Keratinocyte (primary cell): ENCODE results near the gene TIFAB. TPM values are rescaled to one million over a fixed set of nuclear protein-coding genes. Genes with fewer than 3 reads are reported as not detected.

ENCODE experiments used
- DNase-seq: peaks from one replicate; pipeline ENCODE4 v3.0.0-alpha.2; 2011; ENCODE audit warnings: low read depth, missing footprints, low spot score
- FAIRE-seq: peaks from 2 replicates; lab custom pipeline; 2011; peaks lifted over from hg19 to GRCh38; lab: Jason Lieb, UNC
- H2AFZ ChIP-seq: 2 replicates; pipeline ENCODE4 v1.6.0; 2012; ENCODE audit warnings: low read length, control low read depth, inconsistent platforms; ENCODE audit not compliant: control insufficient read depth
- H3K27ac ChIP-seq: 2 replicates; pipeline ENCODE4 v1.5.1; 2011; ENCODE audit warnings: low read length; ENCODE audit not compliant: control insufficient read depth, insufficient read depth
- H3K27me3 ChIP-seq: 3 replicates; pipeline ENCODE4 v1.6.0; 2011; ENCODE audit warnings: low read length; ENCODE audit not compliant: control insufficient read depth, insufficient read depth; ENCODE audit errors: extremely low read depth
- H3K36me3 ChIP-seq, 2 experiments: 2 replicates in 1 of 2; 3 replicates in 1 of 2; pipeline ENCODE4 v1.5.1; 2011; ENCODE audit warnings: low read length in 2 of 2, mild to moderate bottlenecking in 1 of 2; ENCODE audit not compliant: control insufficient read depth in 2 of 2, insufficient read depth in 2 of 2; ENCODE audit errors: extremely low read depth in 1 of 2
- H3K4me1 ChIP-seq: 3 replicates; pipeline ENCODE4 v1.5.1; 2011; ENCODE audit warnings: low read length; ENCODE audit not compliant: control insufficient read depth, insufficient read depth; ENCODE audit errors: extremely low read depth
- H3K4me2 ChIP-seq: 3 replicates; pipeline ENCODE4 v1.6.0; 2011; ENCODE audit warnings: low read depth, low read length; ENCODE audit not compliant: control insufficient read depth, insufficient read depth; ENCODE audit errors: extremely low read depth
- H3K4me3 ChIP-seq, 3 experiments: fragments of 200-600 bp in 1 of 3; sonication (generic) in 1 of 3; 2 replicates in 2 of 3; 3 replicates in 1 of 3; pipeline ENCODE4 v1.5.1; 2011 to 2016; ENCODE audit warnings: low read length in 3 of 3, mild to moderate bottlenecking in 3 of 3, control low read depth in 2 of 3, inconsistent platforms in 1 of 3, low read depth in 1 of 3, mixed read lengths in 1 of 3, mixed run types in 1 of 3, moderate library complexity in 1 of 3; ENCODE audit not compliant: control insufficient read depth in 2 of 3, insufficient read depth in 2 of 3; ENCODE audit errors: extremely low read depth in 1 of 3
- H3K79me2 ChIP-seq: 2 replicates; pipeline ENCODE4 v1.6.0; 2012; ENCODE audit warnings: low read length; ENCODE audit not compliant: control insufficient read depth, insufficient read depth
- H3K9ac ChIP-seq: 3 replicates; pipeline ENCODE4 v1.6.0; 2011; ENCODE audit warnings: low read length; ENCODE audit not compliant: control insufficient read depth, insufficient read depth; ENCODE audit errors: extremely low read depth
- H3K9me1 ChIP-seq: 3 replicates; pipeline ENCODE4 v1.6.0; 2011; ENCODE audit warnings: low read length; ENCODE audit not compliant: control insufficient read depth, insufficient read depth; ENCODE audit errors: extremely low read depth
- H3K9me3 ChIP-seq: 2 replicates; pipeline ENCODE4 v1.5.1; 2012; ENCODE audit warnings: low read depth, low read length; ENCODE audit not compliant: control insufficient read depth
- H4K20me1 ChIP-seq: 3 replicates; pipeline ENCODE4 v1.6.0; 2011; ENCODE audit warnings: low read length; ENCODE audit not compliant: control insufficient read depth, insufficient read depth; ENCODE audit errors: extremely low read depth
- EZH2 ChIP-seq: IDR thresholded peaks from one replicate; pipeline ENCODE4 v1.6.1; 2012; ENCODE audit warnings: inconsistent platforms, mild to moderate bottlenecking, low read length, moderate library complexity
- dilution Hi-C: fragments of 300-500 bp; cut with MboI; formaldehyde crosslinking; loops from one replicate; pipeline ENCODE4 v1.7.0; 2020; ENCODE audit warnings: low sequenced_read_pairs; ENCODE audit not compliant: extremely low pct_ligation_motif_present
- polyA plus RNA-seq, 5 experiments: library from polyadenylated mRNA; depleted of rRNA in 3 of 5; stranded (reverse) in 3 of 5; stranded (forward) in 1 of 5; unstranded in 1 of 5; fragments of >200 nt; gene quantifications; 1 replicate in 1 of 5; 2 replicates in 3 of 5; 3 replicates in 1 of 5; pipeline versions ENCODE4 v1.2.1 to v1.2.3, GENCODE V29; 2011 to 2012; ENCODE audit warnings: missing spikeins in 2 of 5, low read depth in 1 of 5, low replicate concordance in 1 of 5
- TF ChIP-seq, protein P1 (sequence below), 3 experiments: IDR thresholded peaks in 1 of 3; conservative IDR thresholded peaks in 1 of 3; optimal IDR thresholded peaks in 1 of 3; 2 replicates in 2 of 3; 3 replicates in 1 of 3; pipeline versions ENCODE3 to v1.5.1; 2011; ENCODE audit warnings: low read length in 3 of 3, mild to moderate bottlenecking in 3 of 3, moderate library complexity in 2 of 3, control low read depth in 1 of 3, inconsistent platforms in 1 of 3; ENCODE audit not compliant: insufficient read depth in 2 of 3; ENCODE audit errors: extremely low read depth in 1 of 3

Gene TIFAB
- polyA plus RNA-seq, 1 donor (not counting 4 experiments of a cell fraction or from before 2014, with no cell fraction given): not detected

DNA sequence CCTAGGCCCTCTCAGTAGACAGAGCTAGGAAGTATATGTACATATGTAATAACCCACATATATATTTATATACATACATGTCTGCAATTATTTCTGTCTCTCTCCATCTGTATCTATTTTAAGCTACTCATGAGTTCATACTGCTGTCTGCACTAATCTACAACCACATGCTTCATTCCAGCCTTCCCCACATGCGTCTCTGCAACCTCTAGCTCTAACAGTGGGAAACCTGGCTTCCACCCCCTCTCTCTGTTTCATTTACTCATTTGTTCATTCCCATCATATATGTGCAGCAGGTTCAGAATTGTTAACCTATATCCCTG lies 28.3 kb downstream of the TIFAB start:
- peaks cover 11% of the 10 kb centered on the region for H3K4me1 ChIP-seq
- dilution Hi-C loops: no loop called here
- DNase-seq: no peak
- no peaks in the 10 kb centered on the region for H4K20me1 ChIP-seq
- H3K4me3 ChIP-seq: no peak overlapping the region
- H3K9me1 ChIP-seq: no peaks in the 10 kb centered on the region
- no peak overlapping the region for H3K9ac ChIP-seq
- no peak for TF ChIP-seq EZH2
- TF ChIP-seq, protein P1, sequence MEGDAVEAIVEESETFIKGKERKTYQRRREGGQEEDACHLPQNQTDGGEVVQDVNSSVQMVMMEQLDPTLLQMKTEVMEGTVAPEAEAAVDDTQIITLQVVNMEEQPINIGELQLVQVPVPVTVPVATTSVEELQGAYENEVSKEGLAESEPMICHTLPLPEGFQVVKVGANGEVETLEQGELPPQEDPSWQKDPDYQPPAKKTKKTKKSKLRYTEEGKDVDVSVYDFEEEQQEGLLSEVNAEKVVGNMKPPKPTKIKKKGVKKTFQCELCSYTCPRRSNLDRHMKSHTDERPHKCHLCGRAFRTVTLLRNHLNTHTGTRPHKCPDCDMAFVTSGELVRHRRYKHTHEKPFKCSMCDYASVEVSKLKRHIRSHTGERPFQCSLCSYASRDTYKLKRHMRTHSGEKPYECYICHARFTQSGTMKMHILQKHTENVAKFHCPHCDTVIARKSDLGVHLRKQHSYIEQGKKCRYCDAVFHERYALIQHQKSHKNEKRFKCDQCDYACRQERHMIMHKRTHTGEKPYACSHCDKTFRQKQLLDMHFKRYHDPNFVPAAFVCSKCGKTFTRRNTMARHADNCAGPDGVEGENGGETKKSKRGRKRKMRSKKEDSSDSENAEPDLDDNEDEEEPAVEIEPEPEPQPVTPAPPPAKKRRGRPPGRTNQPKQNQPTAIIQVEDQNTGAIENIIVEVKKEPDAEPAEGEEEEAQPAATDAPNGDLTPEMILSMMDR (optimal IDR thresholded peaks at IDR 0.05 in 1 of 3, IDR thresholded peaks at IDR 0.05 in 1 of 3, conservative IDR thresholded peaks at IDR 0.05 in 1 of 3; ENCODE audit: extremely low read depth in 1 of 3, insufficient read depth in 2 of 3, low read length in 3 of 3): no peak
- H3K27ac ChIP-seq: no peak overlapping the region
- no peak for FAIRE-seq
- H3K9me3 ChIP-seq: peaks cover 4% of the 10 kb centered on the region
- H3K27me3 ChIP-seq: peaks cover 4% of the 10 kb centered on the region
- no peaks in the 10 kb centered on the region for H3K36me3 ChIP-seq
- no peak overlapping the region for H2AFZ ChIP-seq
- no peak overlapping the region for H3K4me2 ChIP-seq
- H3K79me2 ChIP-seq: no peaks in the 10 kb centered on the region

DNA sequence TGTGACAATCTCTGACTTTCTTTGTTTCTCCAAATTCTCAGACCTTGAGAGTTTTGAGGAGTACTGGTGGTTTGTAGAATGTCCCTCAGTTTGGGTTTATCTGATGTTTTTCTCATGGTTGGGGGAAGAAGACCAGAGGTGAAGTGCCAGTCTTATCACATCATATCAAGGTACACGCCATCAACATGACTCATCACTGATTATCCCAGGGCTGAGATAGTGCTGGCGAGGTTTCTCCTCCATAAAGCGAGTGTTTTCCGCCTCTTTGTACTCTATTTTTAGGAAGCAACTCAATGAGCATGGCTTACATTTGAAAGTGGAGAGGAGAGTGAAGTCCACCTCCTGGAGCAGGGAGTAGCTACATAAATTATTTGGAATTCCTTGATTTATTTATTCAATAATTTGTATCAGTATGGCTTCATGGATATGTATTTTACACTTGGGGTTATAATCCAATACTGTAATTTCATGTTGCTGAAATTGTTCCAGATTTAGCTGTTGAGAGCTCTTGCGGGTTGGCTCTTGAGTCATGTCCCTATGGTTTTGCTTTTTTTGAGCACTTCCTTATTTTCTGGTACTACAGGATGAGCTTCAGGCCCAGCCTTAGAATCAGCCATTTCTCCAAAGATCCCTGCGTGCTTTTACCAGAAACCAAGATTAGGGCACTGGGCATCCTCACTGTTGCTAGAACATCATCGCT lies 28.9 kb downstream of the TIFAB start:
- H3K36me3 ChIP-seq: no peaks in the 10 kb centered on the region
- peak overlapping the region; percentile 13 for H3K4me2 ChIP-seq
- no peak overlapping the region for H3K27ac ChIP-seq
- no peak overlapping the region for H2AFZ ChIP-seq
- no peak overlapping the region for H3K4me3 ChIP-seq
- no peak for DNase-seq
- peaks cover 11% of the 10 kb centered on the region for H3K4me1 ChIP-seq
- dilution Hi-C loops: no loop called here
- H3K27me3 ChIP-seq: no peaks in the 10 kb centered on the region
- FAIRE-seq: peak; percentile 91
- no peaks in the 10 kb centered on the region for H3K9me3 ChIP-seq
- H3K9me1 ChIP-seq: no peaks in the 10 kb centered on the region
- H3K79me2 ChIP-seq: no peaks in the 10 kb centered on the region
- H4K20me1 ChIP-seq: no peaks in the 10 kb centered on the region
- H3K9ac ChIP-seq: no peak overlapping the region
- TF ChIP-seq, protein P1 (optimal IDR thresholded peaks at IDR 0.05 in 1 of 3, IDR thresholded peaks at IDR 0.05 in 1 of 3, conservative IDR thresholded peaks at IDR 0.05 in 1 of 3; ENCODE audit: extremely low read depth in 1 of 3, insufficient read depth in 2 of 3, low read length in 3 of 3): no peak
- TF ChIP-seq EZH2: no peak
